HepG2 (cell line): ENCODE data around the gene POLR1H. TPM values are rescaled to one million over a fixed set of nuclear protein-coding genes. Genes with fewer than 3 reads are reported as not detected.
"Not testable (repeated sequence)": the region's sequence is repeated elsewhere in the genome, so short reads cannot be mapped to it uniquely, and the experiment has no call there.

ENCODE experiments used
- ATAC-seq: fragments of 200-7000 bp; cut with Tn5 transposase; 3 replicates; pipeline ENCODE4 v1.9.1; 2020; ENCODE audit warnings: mild to moderate bottlenecking, moderate library complexity
- BruUV-seq: library from RNA; stranded (reverse); fragments of 400-500 nt; replicated peaks from 2 replicates; lab custom pipeline; 2021; lab: Mats Ljungman, UMichigan
- CTCF ChIA-PET: fragments of 300-600 bp; formaldehyde crosslinking; extraction: SDS; loops from one replicate; lab custom pipeline; 2021; ENCODE audit warnings: low total read pairs, inconsistent platforms, low intra/inter-chr PET ratio; lab: Yijun Ruan, JAX
- POLR2A ChIA-PET: fragments of 350-600 bp; sonication (Branson Sonifier 250); formaldehyde crosslinking; loops from one replicate; lab custom pipeline; 2020; ENCODE audit warnings: antibody characterized with exemption, inconsistent platforms; lab: Yijun Ruan, JAX
- DNase-seq: peaks from one replicate; pipeline ENCODE4 v3.0.0-alpha.2; 2015; ENCODE audit warnings: low spot score
- FAIRE-seq: peaks from 3 replicates; lab custom pipeline; 2011; peaks lifted over from hg19 to GRCh38; lab: Jason Lieb, UNC
- H2AFZ ChIP-seq: one replicate; pipeline ENCODE4 v1.6.1; 2011; ENCODE audit warnings: low read length, inconsistent platforms
- H3K27ac ChIP-seq: fragments of 300-600 bp; 3 replicates; pipeline ENCODE4 v1.8.0; 2011; ENCODE audit warnings: mixed run types, mild to moderate bottlenecking, mixed read lengths, low read length, inconsistent platforms; ENCODE audit not compliant: insufficient read depth; ENCODE audit errors: extremely low read length
- H3K27me3 ChIP-seq, 2 experiments: fragments of 200-600 bp in 1 of 2; 2 replicates in 1 of 2; 3 replicates in 1 of 2; pipeline versions ENCODE4 v1.6.0 to v1.8.0; 2011; ENCODE audit warnings: low read length in 2 of 2, mild to moderate bottlenecking in 2 of 2, moderate library complexity in 2 of 2, inconsistent platforms in 1 of 2; ENCODE audit not compliant: insufficient read depth in 2 of 2, control insufficient read depth in 1 of 2
- H3K36me3 ChIP-seq, 2 experiments: fragments of 200-600 bp in 1 of 2; replicated peaks in 1 of 2; 2 replicates in 1 of 2; 3 replicates in 1 of 2; pipeline versions ENCODE4 v1.5.1 to v1.8.0; 2011; ENCODE audit warnings: low read length in 2 of 2, inconsistent platforms in 1 of 2; ENCODE audit not compliant: insufficient read depth in 2 of 2, control insufficient read depth in 1 of 2
- H3K4me1 ChIP-seq: 2 replicates; pipeline ENCODE4 v1.5.1; 2012; ENCODE audit warnings: low read length, inconsistent platforms; ENCODE audit not compliant: insufficient read depth
- H3K4me2 ChIP-seq: 2 replicates; pipeline ENCODE4 v1.6.0; 2011; ENCODE audit warnings: low read depth, low read length, inconsistent platforms
- H3K4me3 ChIP-seq, 3 experiments: fragments of 200-600 bp in 1 of 3; sonication (generic), shearing (Covaris generic) in 1 of 3; replicated peaks in 1 of 3; 2 replicates each; pipeline ENCODE4 v1.5.1; 2011 to 2016; ENCODE audit warnings: low read length in 3 of 3, inconsistent platforms in 2 of 3, low read depth in 2 of 3, mild to moderate bottlenecking in 2 of 3, control low read depth in 1 of 3, mixed read lengths in 1 of 3; ENCODE audit not compliant: insufficient read depth in 1 of 3
- H3K79me2 ChIP-seq: one replicate; pipeline ENCODE4 v1.6.1; 2011; ENCODE audit warnings: low read length, inconsistent platforms; ENCODE audit not compliant: insufficient read depth
- H3K9ac ChIP-seq: 2 replicates; pipeline ENCODE4 v1.6.0; 2011; ENCODE audit warnings: mild to moderate bottlenecking, low read depth, low read length, inconsistent platforms; ENCODE audit not compliant: insufficient read depth
- H3K9me3 ChIP-seq: 2 replicates; pipeline ENCODE4 v1.5.1; 2012; ENCODE audit warnings: mild to moderate bottlenecking, low read length
- H4K20me1 ChIP-seq: 2 replicates; pipeline ENCODE4 v1.6.0; 2011; ENCODE audit warnings: inconsistent platforms, mild to moderate bottlenecking, low read length, moderate library complexity; ENCODE audit not compliant: insufficient read depth
- ATF7 ChIP-seq, 2 experiments: fragments of 450-650 bp in 1 of 2; sonication (generic) in 1 of 2; formaldehyde crosslinking in 1 of 2; IDR thresholded peaks; 2 replicates each; pipeline versions ENCODE4 v1.4.0 to v1.6.1; 2016 to 2020; ENCODE audit warnings: antibody characterized with exemption in 1 of 2, mild to moderate bottlenecking in 1 of 2, missing genetic modification reagents in 1 of 2
- HNF4A ChIP-seq: sonication (generic); formaldehyde crosslinking; IDR thresholded peaks from 2 replicates; pipeline ENCODE4 v1.4.0; 2020; ENCODE audit warnings: missing genetic modification reagents
- RFX1 ChIP-seq: fragments of 450-650 bp; IDR thresholded peaks from 2 replicates; pipeline ENCODE4 v1.6.1; 2017
- ZBTB2 ChIP-seq: sonication (generic); formaldehyde crosslinking; IDR thresholded peaks from 2 replicates; pipeline ENCODE4 v1.8.0; 2022; ENCODE audit warnings: low read depth, missing genetic modification reagents
- ZNF441 ChIP-seq: sonication (generic); formaldehyde crosslinking; IDR thresholded peaks from 2 replicates; pipeline ENCODE4 v1.7.0; 2021; ENCODE audit warnings: missing genetic modification reagents, borderline replicate concordance
- WGBS: methylation state at CpG from one replicate; pipeline ENCODE4 v1.1.6; 2017; ENCODE audit warnings: low lambda C conversion rate; 5-methylcytosine and 5-hydroxymethylcytosine counted together
- in situ Hi-C: cut with HindIII; loops from 2 replicates; pipeline ENCODE4 v1.10.0; 2017; ENCODE audit warnings: low pct_unique_long_range_greater_than_20kb; ENCODE audit not compliant: extremely low pct_ligation_motif_present
- intact Hi-C: fragments of 100-400 bp; cut with micrococcal nuclease; formaldehyde crosslinking; loops from one replicate; pipeline ENCODE4 v1.10.0; 2022; ENCODE audit not compliant: unreplicated experiment
- polyA plus RNA-seq, 8 experiments: library from polyadenylated mRNA; depleted of rRNA in 3 of 8; stranded (reverse) in 7 of 8; unstranded in 1 of 8; fragments of >200 nt; fragmentation: Illumina TruSeq in 4 of 8; extraction: Trizol in 4 of 8; gene quantifications; 2 replicates each; pipeline versions ENCODE4 v1.2.1 to v1.2.3, GENCODE V29; 2011 to 2016; ENCODE audit warnings: low read depth in 4 of 8, missing spikeins in 1 of 8, mixed read lengths in 1 of 8; ENCODE audit not compliant: insufficient read depth in 1 of 8
- total RNA-seq, 5 experiments: library from RNA; depleted of rRNA; stranded (reverse); fragments of >200 nt; fragmentation: Illumina TruSeq; extraction: Trizol; gene quantifications; 2 replicates each; pipeline ENCODE4 v1.2.3, GENCODE V29; 2016; ENCODE audit warnings: low read depth in 1 of 5

The POLR1H gene
- total and polyA plus RNA-seq, 2 of the 13 experiments (the other 11 are each of a cell fraction or from before 2014, with no cell fraction given) = 61.4 to 79.8 TPM

- CTCF ChIA-PET; in situ Hi-C loops; BruUV-seq; H3K4me2 ChIP-seq; H3K27me3 ChIP-seq; H3K9ac ChIP-seq; H3K27ac ChIP-seq; H3K9me3 ChIP-seq; H3K36me3 ChIP-seq; H3K79me2 ChIP-seq; H3K4me1 ChIP-seq; intact Hi-C loops; FAIRE-seq; H4K20me1 ChIP-seq; POLR2A ChIA-PET; DNase-seq; ATAC-seq; H2AFZ ChIP-seq; H3K4me3 ChIP-seq; TF ChIP-seq ATF7 (CRISPR knock-in tag; IDR thresholded peaks at IDR 0.05): not testable (repeated sequence)
- TF ChIP-seq ATF7 (IDR thresholded peaks at IDR 0.05) = peak; percentile 25; the same call in 1 of the 2 replicates
These were observed 38.4 kb upstream of the POLR1H start for GRCh38 chr6:30022712-30023111.

GRCh38 chr6:30025186-30025585 lies 35.9 kb upstream of the POLR1H start:
- CTCF ChIA-PET = no interaction called here
- in situ Hi-C loops = no loop called here

More at GRCh38 chr6:30025186-30025585, 35.9 kb upstream of the POLR1H start:
- DNase-seq (no peak), ATAC-seq (no peak), FAIRE-seq (no peak)
- no peak overlapping the region for H2AFZ ChIP-seq
- no peak for TF ChIP-seq ZNF441
- TF ChIP-seq HNF4A = no peak
- 0 out of 2 replicates have a peak, but pooled peaks have one; percentile 8 for TF ChIP-seq RFX1
- TF ChIP-seq ZBTB2 = no peak
- H4K20me1 ChIP-seq = no peaks in the 10 kb centered on the region
- H3K79me2 ChIP-seq = no peaks in the 10 kb centered on the region
- no TSS peak for BruUV-seq
- H3K27me3 ChIP-seq = no peaks in the 10 kb centered on the region
- no peaks in the 10 kb centered on the region for H3K9me3 ChIP-seq
- H3K4me2 ChIP-seq = no peak overlapping the region
- H3K27ac ChIP-seq = no peak overlapping the region
- H3K4me1 ChIP-seq = no peaks in the 10 kb centered on the region
- H3K4me3 ChIP-seq = no peak overlapping the region
- WGBS = 94% methylated on average over 1 of the region's 1 CpG
- intact Hi-C loops = no loop called here
- no peaks in the 10 kb centered on the region; a peak in 2 of 5 replicates for H3K36me3 ChIP-seq
- POLR2A ChIA-PET = no interaction called here
- no peak overlapping the region for H3K9ac ChIP-seq
